Measurements from ENCODE around the gene MAD1L1. TPM values are rescaled to one million over a fixed set of nuclear protein-coding genes. Genes with fewer than 3 reads are reported as not detected.

MAD1L1 gene
- total and polyA plus RNA-seq, 2 donors (not counting 1 experiment from before 2014, with no cell fraction given), result 9.8 to 29.4 TPM

DNA sequence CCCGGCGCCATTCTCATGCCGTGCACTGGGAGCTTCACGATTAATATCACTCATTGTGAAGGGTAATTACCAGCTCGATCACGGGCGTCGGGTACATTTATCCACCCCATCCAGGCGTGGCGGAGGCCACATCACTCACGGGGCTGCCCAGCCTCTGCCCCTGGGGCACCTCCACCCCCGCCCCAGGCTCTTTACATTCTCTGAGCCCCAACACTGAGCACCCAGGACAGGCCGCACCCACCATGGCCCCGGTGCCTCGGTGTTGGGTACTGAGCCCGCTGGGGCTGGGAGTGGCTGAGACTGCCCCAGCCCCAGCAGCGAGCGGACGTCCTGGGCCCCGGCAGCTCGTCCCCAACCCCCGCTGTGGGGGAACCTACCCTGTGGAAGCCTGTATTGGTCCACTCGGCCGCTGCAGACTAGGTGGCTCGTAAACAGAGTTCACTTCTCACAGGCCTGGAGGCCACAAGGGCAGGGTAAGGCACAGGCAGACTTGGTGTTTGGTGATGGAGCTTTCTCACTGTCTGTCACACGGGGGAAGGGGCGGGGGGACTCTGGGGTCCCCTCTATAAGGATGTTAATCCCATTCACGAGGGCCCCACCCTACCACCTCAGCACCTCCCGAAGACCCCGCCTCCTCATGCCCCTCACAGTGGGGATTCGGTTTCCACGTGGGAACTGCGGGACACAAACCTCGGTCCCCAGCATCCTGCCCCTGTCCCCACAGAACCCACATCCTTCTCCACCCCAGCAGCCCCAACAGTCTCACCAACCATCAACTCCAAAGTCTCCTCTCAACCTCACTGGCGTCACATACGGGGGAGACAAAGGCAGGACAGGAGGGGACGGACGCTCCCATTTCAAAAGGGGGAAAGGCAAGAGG is 378.5 kb downstream of the MAD1L1 start:
- no peak for TF ChIP-seq EZH2 (IDR thresholded peaks at IDR 0.05; ENCODE audit: low read length, missing control alignments)
- TF ChIP-seq, protein P1, sequence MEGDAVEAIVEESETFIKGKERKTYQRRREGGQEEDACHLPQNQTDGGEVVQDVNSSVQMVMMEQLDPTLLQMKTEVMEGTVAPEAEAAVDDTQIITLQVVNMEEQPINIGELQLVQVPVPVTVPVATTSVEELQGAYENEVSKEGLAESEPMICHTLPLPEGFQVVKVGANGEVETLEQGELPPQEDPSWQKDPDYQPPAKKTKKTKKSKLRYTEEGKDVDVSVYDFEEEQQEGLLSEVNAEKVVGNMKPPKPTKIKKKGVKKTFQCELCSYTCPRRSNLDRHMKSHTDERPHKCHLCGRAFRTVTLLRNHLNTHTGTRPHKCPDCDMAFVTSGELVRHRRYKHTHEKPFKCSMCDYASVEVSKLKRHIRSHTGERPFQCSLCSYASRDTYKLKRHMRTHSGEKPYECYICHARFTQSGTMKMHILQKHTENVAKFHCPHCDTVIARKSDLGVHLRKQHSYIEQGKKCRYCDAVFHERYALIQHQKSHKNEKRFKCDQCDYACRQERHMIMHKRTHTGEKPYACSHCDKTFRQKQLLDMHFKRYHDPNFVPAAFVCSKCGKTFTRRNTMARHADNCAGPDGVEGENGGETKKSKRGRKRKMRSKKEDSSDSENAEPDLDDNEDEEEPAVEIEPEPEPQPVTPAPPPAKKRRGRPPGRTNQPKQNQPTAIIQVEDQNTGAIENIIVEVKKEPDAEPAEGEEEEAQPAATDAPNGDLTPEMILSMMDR (conservative IDR thresholded peaks at IDR 0.05 in 1 of 2, IDR thresholded peaks at IDR 0.05 in 1 of 2; ENCODE audit: low read depth in 1 of 2, low read length in 2 of 2), result no peak

DNA sequence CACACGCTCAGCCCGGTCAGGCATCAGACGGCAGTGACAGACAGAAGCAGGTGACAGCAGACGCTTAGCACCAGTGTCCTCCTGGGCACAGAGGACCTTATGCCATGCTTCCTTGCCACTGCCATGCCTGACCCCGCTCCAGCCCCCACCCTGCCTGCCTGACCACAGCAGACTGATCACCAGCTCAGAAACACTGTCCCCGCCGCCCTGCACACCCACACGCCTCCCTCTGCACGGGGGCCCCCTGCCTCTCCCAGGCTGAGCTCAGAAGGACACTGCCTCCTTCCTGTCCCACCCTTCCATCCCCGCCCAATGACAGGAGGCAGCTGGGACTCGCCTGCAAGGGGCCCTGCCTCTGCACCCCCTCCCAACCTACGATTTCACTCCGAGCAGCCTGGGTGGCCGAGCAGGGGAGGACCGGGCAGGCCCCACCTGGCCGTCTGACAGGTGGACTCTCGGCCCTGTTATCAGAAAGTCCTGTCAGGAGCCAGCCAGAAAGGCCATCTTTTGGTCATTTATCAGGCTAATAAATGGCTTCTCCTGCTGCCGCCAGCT is 379.2 kb downstream of the MAD1L1 start:
- Histone ChIP-seq H3K9ac (ENCODE audit: insufficient read depth, low read length) (no peak overlapping the region), H3K4me2 (ENCODE audit: extremely low read depth, insufficient read depth, low read length) (no peak overlapping the region), H3K27me3 (ENCODE audit: control insufficient read depth, insufficient read depth, low read length) (no peaks in the 10 kb centered on the region), H3K4me1 (ENCODE audit: control insufficient read depth, extremely low read depth, insufficient read depth, low read length) (no peaks in the 10 kb centered on the region), H3K27ac (ENCODE audit: insufficient read depth, low read length) (no peak overlapping the region), H3K36me3 (ENCODE audit: control insufficient read depth, insufficient read depth, low read length) (no peaks in the 10 kb centered on the region), H3K4me3 (replicated peaks in 1 of 4; ENCODE audit: control extremely low read depth in 1 of 4, insufficient read depth in 1 of 4, low read depth in 3 of 4, low read length in 4 of 4) (no peak overlapping the region), H2AFZ (ENCODE audit: low read length) (no peak overlapping the region), H3K9me3 (ENCODE audit: control insufficient read depth, insufficient read depth, low read depth, low read length) (no peaks in the 10 kb centered on the region), H4K20me1 (ENCODE audit: control insufficient read depth, extremely low read depth, insufficient read depth, low read length) (no peaks in the 10 kb centered on the region), H3K79me2 (ENCODE audit: control insufficient read depth, insufficient read depth, low read length) (no peaks in the 10 kb centered on the region)
- TF ChIP-seq EZH2 (IDR thresholded peaks at IDR 0.05; ENCODE audit: low read length, missing control alignments), result no peak
- TF ChIP-seq, protein P1 (conservative IDR thresholded peaks at IDR 0.05 in 1 of 2, IDR thresholded peaks at IDR 0.05 in 1 of 2; ENCODE audit: low read depth in 1 of 2, low read length in 2 of 2), result no peak
- DNase-seq (ENCODE audit: low read depth in 2 of 2), result no peak

More for the DNA sequence above, 378.5 kb downstream of the MAD1L1 start:
- DNase-seq (ENCODE audit: low read depth in 2 of 2), result no peak
- Histone ChIP-seq H3K4me3 (replicated peaks in 1 of 4; ENCODE audit: control extremely low read depth in 1 of 4, insufficient read depth in 1 of 4, low read depth in 3 of 4, low read length in 4 of 4) (no peak overlapping the region), H3K79me2 (ENCODE audit: control insufficient read depth, insufficient read depth, low read length) (no peaks in the 10 kb centered on the region), H4K20me1 (ENCODE audit: control insufficient read depth, extremely low read depth, insufficient read depth, low read length) (no peaks in the 10 kb centered on the region), H2AFZ (ENCODE audit: low read length) (no peak overlapping the region), H3K4me2 (ENCODE audit: extremely low read depth, insufficient read depth, low read length) (no peak overlapping the region), H3K9me3 (ENCODE audit: control insufficient read depth, insufficient read depth, low read depth, low read length) (no peaks in the 10 kb centered on the region), H3K9ac (ENCODE audit: insufficient read depth, low read length) (no peak overlapping the region), H3K27ac (ENCODE audit: insufficient read depth, low read length) (no peak overlapping the region), H3K27me3 (ENCODE audit: control insufficient read depth, insufficient read depth, low read length) (no peaks in the 10 kb centered on the region), H3K4me1 (ENCODE audit: control insufficient read depth, extremely low read depth, insufficient read depth, low read length) (no peaks in the 10 kb centered on the region), H3K36me3 (ENCODE audit: control insufficient read depth, insufficient read depth, low read length) (no peaks in the 10 kb centered on the region)

DNA sequence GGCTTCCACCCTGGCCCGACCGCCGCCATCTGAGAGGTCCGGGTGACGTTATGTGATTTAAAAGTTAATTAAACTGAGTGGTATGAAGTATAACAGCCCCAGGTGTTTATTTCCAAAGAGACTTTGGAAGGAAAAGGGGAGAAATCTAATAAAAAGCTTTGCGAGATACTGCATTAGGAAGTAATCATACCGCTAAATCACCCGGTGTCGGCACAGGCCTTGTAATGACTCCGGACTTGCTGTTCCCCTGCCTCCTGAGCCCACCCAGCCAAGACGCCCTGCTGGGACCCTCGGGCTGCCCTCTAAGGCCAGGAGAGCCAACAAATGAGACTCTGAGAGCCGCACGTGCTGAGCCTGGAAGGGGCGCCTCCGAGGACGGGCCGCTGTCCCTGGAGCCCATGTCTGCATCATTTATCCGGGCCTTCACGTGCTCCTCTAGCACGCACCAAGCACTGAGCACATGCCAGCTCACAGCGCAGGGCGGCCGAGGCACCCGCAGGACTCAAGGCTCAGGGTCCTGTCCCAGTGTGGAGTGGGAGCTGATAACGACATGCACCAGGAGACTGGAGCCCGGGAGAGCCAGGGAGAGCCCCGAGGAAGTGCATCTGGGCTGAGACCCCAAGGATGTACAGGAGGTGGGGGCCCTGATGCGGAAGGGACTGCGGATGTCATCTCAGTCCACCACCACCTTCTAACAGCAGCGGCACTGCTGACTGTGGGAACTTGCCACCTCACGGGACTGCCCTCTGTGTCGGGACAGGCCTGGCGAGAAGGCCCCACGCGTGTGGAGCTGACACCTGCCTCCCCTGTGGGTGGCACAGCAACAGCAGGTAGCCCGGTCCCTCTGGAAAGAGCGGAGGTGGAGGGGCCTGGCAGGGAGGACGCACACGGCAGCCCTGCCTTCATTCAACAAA is 380.0 kb downstream of the MAD1L1 start:
- DNase-seq (ENCODE audit: low read depth in 2 of 2), result no peak
- Histone ChIP-seq H3K79me2 (ENCODE audit: control insufficient read depth, insufficient read depth, low read length) (no peaks in the 10 kb centered on the region), H3K9ac (ENCODE audit: insufficient read depth, low read length) (no peak overlapping the region), H3K9me3 (ENCODE audit: control insufficient read depth, insufficient read depth, low read depth, low read length) (no peaks in the 10 kb centered on the region), H4K20me1 (ENCODE audit: control insufficient read depth, extremely low read depth, insufficient read depth, low read length) (no peaks in the 10 kb centered on the region), H2AFZ (ENCODE audit: low read length) (no peak overlapping the region), H3K27ac (ENCODE audit: insufficient read depth, low read length) (no peak overlapping the region), H3K4me1 (ENCODE audit: control insufficient read depth, extremely low read depth, insufficient read depth, low read length) (no peaks in the 10 kb centered on the region), H3K4me2 (ENCODE audit: extremely low read depth, insufficient read depth, low read length) (no peak overlapping the region), H3K4me3 (replicated peaks in 1 of 4; ENCODE audit: control extremely low read depth in 1 of 4, insufficient read depth in 1 of 4, low read depth in 3 of 4, low read length in 4 of 4) (no peak overlapping the region), H3K27me3 (ENCODE audit: control insufficient read depth, insufficient read depth, low read length) (no peaks in the 10 kb centered on the region), H3K36me3 (ENCODE audit: control insufficient read depth, insufficient read depth, low read length) (no peaks in the 10 kb centered on the region)
- TF ChIP-seq, protein P1 (conservative IDR thresholded peaks at IDR 0.05 in 1 of 2, IDR thresholded peaks at IDR 0.05 in 1 of 2; ENCODE audit: low read depth in 1 of 2, low read length in 2 of 2), result no peak
- no peak for TF ChIP-seq EZH2 (IDR thresholded peaks at IDR 0.05; ENCODE audit: low read length, missing control alignments)

Data from fibroblast of lung (primary cell).